AG04449 (cell line): ENCODE results near the gene WIZ.

Experiments
- CTCF ChIA-PET: fragments of 350-600 bp; formaldehyde crosslinking; extraction: SDS; loops from one replicate; lab custom pipeline; 2021; ENCODE audit warnings: antibody characterized with exemption; lab: Yijun Ruan, JAX
- POLR2A ChIA-PET: fragments of 400-600, 350-600 bp; formaldehyde crosslinking; extraction: SDS; loops from one replicate; lab custom pipeline; 2020; ENCODE audit warnings: antibody characterized with exemption, inconsistent platforms; lab: Yijun Ruan, JAX
- DNase-seq: peaks from one replicate; pipeline ENCODE4 v3.0.0-alpha.2; 2010; ENCODE audit warnings: low read depth, low spot score
- H3K4me3 ChIP-seq: 2 replicates; pipeline ENCODE4 v1.5.1; 2011; ENCODE audit warnings: low read depth, mild to moderate bottlenecking, control low read depth, low read length
- CTCF ChIP-seq: IDR thresholded peaks from one replicate; pipeline ENCODE4 v1.5.1; 2011; ENCODE audit warnings: mild to moderate bottlenecking, moderate library complexity, low read length, control low read depth, inconsistent platforms; ENCODE audit not compliant: insufficient read depth; ENCODE audit errors: missing control alignments

The WIZ gene

GRCh38 chr19:15429825-15430467 lies 19.8 kb downstream of the WIZ start:
- CTCF ChIA-PET, result interaction anchor here (2.0 to 6.3 kb wide), 2 partner anchors 10 to 125 kb away, joined by 5 to 39 read pairs; partner anchors contain the start of gene AKAP8L

GRCh38 chr19:15428956-15429824 lies 20.6 kb downstream of the WIZ start:
- DNase-seq, result no peak
- no peak for TF ChIP-seq CTCF
- H3K4me3 ChIP-seq, result no peak overlapping the region
- ChIA-PET CTCF (interaction anchor here (0.7 to 6.3 kb wide), 4 partner anchors 9 to 126 kb away, joined by 3 to 39 read pairs (median 4); partner anchors contain the start of gene AKAP8L), POLR2A (interaction anchor here (4.4 kb wide), 1 partner anchor 10 kb away, joined by 44 read pairs; the partner anchor contains the start of gene AKAP8L)

More at GRCh38 chr19:15429825-15430467, 19.8 kb downstream of the WIZ start:
- no peak for DNase-seq
- H3K4me3 ChIP-seq, result no peak overlapping the region
- TF ChIP-seq CTCF, result no peak
- POLR2A ChIA-PET, result interaction anchor here (4.4 kb wide), 1 partner anchor 11 kb away, joined by 44 read pairs; the partner anchor contains the start of gene AKAP8L

- H3K4me3 ChIP-seq, result no peak overlapping the region
- no peak for TF ChIP-seq CTCF
- ChIA-PET CTCF (interaction anchor here (0.9 to 6.3 kb wide), 2 partner anchors 8 to 10 kb away, joined by 3 to 39 read pairs; partner anchors contain the start of gene AKAP8L), POLR2A (no interaction called here)
- DNase-seq, result no peak
These were observed 21.7 kb downstream of the WIZ start for GRCh38 chr19:15427991-15428471.

GRCh38 chr19:15427350-15427700 lies 22.4 kb downstream of the WIZ start:
- no peak for DNase-seq
- ChIA-PET POLR2A (no interaction called here), CTCF (no interaction called here)
- no peak for TF ChIP-seq CTCF
- H3K4me3 ChIP-seq, result no peak overlapping the region

- DNase-seq, result no peak
- TF ChIP-seq CTCF, result no peak
- no peak overlapping the region for H3K4me3 ChIP-seq
- ChIA-PET POLR2A (no interaction called here), CTCF (no interaction called here)
These were observed 23.0 kb downstream of the WIZ start for GRCh38 chr19:15426485-15427349.
